Calu3 (cell line): Measurements from ENCODE around the gene ATG2A. TPM values are rescaled to one million over a fixed set of nuclear protein-coding genes. Genes with fewer than 3 reads are reported as not detected.

ENCODE experiments used
- BruUV-seq: library from RNA; stranded (reverse); fragments of 400-500 nt; replicated peaks from 2 replicates; lab custom pipeline; 2021; lab: Mats Ljungman, UMichigan
- CTCF ChIA-PET: fragments of 300-600 bp; sonication (Branson Sonifier 250); formaldehyde crosslinking; loops from one replicate; lab custom pipeline; 2022; ENCODE audit warnings: antibody characterized with exemption; lab: Charles Lee
- DNase-seq: peaks from one replicate; pipeline ENCODE4 v3.0.0; 2022
- H3K27ac Mint-ChIP-seq: one replicate; pipeline ENCODE4 v1.8.0; 2022; ENCODE audit warnings: mixed read lengths; ENCODE audit not compliant: unreplicated experiment
- H3K27me3 Mint-ChIP-seq: one replicate; pipeline ENCODE4 v1.8.0; 2022; ENCODE audit warnings: mixed read lengths; ENCODE audit not compliant: unreplicated experiment
- H3K36me3 Mint-ChIP-seq: one replicate; pipeline ENCODE4 v1.8.0; 2022; ENCODE audit warnings: mild to moderate bottlenecking, moderate library complexity, mixed read lengths; ENCODE audit not compliant: insufficient read depth, unreplicated experiment
- H3K4me1 Mint-ChIP-seq: one replicate; pipeline ENCODE4 v1.8.0; 2022; ENCODE audit warnings: mild to moderate bottlenecking, low read depth, mixed read lengths; ENCODE audit not compliant: unreplicated experiment
- H3K4me3 Mint-ChIP-seq: one replicate; pipeline ENCODE4 v1.8.0; 2022; ENCODE audit warnings: mild to moderate bottlenecking, low read depth, moderate library complexity, mixed read lengths; ENCODE audit not compliant: unreplicated experiment
- H3K9me3 Mint-ChIP-seq: one replicate; pipeline ENCODE4 v1.8.0; 2022; ENCODE audit warnings: low read depth, mixed read lengths; ENCODE audit not compliant: unreplicated experiment
- intact Hi-C: fragments of 100-400 bp; cut with micrococcal nuclease; formaldehyde crosslinking; loops from one replicate; pipeline ENCODE4 v1.10.0; 2022; ENCODE audit not compliant: unreplicated experiment
- total RNA-seq: library from RNA; stranded (reverse); gene quantifications from 2 replicates; pipeline ENCODE4 v1.2.3, GENCODE V29; 2022
- TF ChIP-seq, protein P1 (sequence below): fragments of 200-600 bp; IDR thresholded peaks from one replicate; pipeline ENCODE4 v1.8.0; 2022; ENCODE audit warnings: antibody characterized with exemption; ENCODE audit not compliant: unreplicated experiment

Gene ATG2A
- total RNA-seq, 1 experiment from 2014 or later: 29.6 TPM

DNA sequence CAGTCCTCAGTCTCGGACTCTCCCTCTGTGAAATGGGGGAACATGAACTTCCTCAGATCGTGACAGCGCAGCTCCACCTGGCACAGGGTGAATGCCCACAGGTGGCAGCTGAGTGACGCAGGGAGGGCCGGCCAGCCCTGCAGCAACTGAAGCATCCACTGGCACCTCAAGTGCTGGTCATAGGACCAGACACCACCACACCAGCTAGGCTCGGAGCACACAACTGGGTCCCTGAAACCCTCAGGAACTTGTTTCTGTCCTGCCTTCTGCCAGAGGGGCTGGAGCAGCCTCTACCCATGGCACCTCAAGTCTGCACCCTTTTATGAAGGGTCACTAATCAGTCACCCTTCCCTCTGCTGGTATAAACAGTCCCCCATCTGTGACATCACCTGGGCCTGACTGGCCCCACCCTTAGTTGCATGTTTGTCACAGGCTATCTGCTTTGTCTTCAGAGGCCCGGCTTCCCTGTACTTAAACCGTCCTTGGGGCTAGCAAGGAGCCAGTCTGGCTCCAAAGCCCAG, 65.1 kb downstream of the ATG2A start:
- H3K9me3 Mint-ChIP-seq: no peaks in the 10 kb centered on the region

DNA sequence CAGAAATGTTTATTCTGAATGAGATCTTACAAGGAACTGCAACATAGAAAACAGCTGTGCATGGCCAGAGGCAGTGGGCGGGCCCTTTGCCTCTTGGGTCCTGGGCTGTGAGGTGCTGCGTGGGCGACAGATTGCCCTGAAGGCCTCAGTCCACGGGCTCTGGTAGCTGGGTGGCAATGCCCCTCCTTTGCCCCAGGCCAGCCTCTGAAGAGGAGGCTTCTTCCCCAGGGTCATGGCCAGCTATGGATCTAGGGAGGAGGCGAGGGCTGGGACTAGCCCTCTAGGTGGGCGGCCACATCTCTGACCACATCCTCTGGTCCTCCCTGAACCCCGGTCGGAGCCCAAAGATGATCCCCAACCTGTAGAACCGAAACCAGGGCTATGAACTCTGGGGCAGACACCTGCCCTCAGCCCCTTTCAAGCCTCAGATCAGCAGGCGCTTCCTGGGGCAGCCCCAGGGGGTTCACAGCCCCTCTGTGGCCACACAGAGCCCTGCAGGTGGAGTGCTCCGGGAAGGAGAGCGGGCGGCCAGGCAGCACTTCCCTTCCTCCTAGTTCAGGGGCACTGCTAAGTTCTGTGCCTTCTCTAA, 65.9 kb downstream of the ATG2A start:
- CTCF ChIA-PET: interaction anchor here (0.9 to 1.0 kb wide), 3 partner anchors 17 to 37 kb away, joined by 4 read pairs; no protein-coding TSS in a partner anchor
- no peak overlapping the region for H3K4me3 Mint-ChIP-seq
- H3K9me3 Mint-ChIP-seq: no peaks in the 10 kb centered on the region
- H3K36me3 Mint-ChIP-seq: peaks cover 61% of the 10 kb centered on the region
- DNase-seq: no peak
- no TSS peak for BruUV-seq
- H3K27ac Mint-ChIP-seq: no peak overlapping the region
- intact Hi-C loops: no loop called here
- H3K27me3 Mint-ChIP-seq: no peaks in the 10 kb centered on the region
- TF ChIP-seq, protein P1, sequence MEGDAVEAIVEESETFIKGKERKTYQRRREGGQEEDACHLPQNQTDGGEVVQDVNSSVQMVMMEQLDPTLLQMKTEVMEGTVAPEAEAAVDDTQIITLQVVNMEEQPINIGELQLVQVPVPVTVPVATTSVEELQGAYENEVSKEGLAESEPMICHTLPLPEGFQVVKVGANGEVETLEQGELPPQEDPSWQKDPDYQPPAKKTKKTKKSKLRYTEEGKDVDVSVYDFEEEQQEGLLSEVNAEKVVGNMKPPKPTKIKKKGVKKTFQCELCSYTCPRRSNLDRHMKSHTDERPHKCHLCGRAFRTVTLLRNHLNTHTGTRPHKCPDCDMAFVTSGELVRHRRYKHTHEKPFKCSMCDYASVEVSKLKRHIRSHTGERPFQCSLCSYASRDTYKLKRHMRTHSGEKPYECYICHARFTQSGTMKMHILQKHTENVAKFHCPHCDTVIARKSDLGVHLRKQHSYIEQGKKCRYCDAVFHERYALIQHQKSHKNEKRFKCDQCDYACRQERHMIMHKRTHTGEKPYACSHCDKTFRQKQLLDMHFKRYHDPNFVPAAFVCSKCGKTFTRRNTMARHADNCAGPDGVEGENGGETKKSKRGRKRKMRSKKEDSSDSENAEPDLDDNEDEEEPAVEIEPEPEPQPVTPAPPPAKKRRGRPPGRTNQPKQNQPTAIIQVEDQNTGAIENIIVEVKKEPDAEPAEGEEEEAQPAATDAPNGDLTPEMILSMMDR: no peak
- H3K4me1 Mint-ChIP-seq: peaks cover 70% of the 10 kb centered on the region

More for the DNA sequence above, 65.1 kb downstream of the ATG2A start:
- intact Hi-C loops: no loop called here
- Mint-ChIP-seq H3K4me1 (peaks cover 76% of the 10 kb centered on the region), H3K27me3 (no peaks in the 10 kb centered on the region), H3K27ac (peak overlapping the region; percentile 24), H3K36me3 (peaks cover 68% of the 10 kb centered on the region), H3K4me3 (no peak overlapping the region)
- no TSS peak for BruUV-seq
- CTCF ChIA-PET: no interaction called here
- TF ChIP-seq, protein P1: no peak
- DNase-seq: no peak

DNA sequence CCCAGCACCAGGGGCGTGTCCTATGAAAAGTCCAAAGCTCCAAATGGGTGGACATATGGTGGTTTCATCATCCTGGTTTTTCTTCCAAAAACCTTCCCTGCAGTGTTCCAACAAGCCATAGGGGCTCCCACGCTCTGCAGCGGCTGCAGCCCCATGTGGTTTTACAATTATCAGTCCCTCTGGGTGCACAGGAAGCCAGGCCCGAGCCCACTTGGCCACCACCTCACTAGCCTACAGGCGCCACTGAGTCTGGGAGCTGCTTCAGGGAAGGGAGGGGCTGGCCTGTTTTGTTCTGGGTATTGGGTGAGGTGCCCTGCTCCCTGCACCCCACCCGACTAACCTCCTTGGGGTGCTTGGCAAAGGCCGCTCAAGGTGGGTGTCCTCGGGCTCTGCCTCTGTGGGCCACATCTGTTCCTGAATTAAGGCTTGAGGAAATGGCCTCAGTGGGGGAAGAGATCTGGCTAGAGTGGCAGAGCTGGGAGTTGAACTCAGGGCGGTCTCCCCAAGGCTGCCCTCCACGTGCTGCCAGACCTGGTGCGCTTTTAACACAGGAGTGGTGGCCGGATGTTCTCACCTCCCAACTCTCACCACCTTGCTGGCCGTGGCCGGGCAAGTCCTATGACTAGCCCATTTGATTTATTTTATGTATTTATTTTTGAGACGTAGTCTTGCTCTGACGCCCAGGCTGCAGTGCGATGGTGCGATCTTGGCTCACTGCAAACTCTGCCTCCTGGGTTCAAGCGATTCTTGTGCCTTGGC, 67.2 kb downstream of the ATG2A start:
- H3K27ac Mint-ChIP-seq: peak overlapping the region; percentile 47
- H3K4me3 Mint-ChIP-seq: no peak overlapping the region
- intact Hi-C loops: loop anchor here (5.0 to 10.0 kb wide), 3 partner anchors 148 to 265 kb away; partner anchors contain the start of genes ARL2, BATF2, TM7SF2 and ZNHIT2
- H3K9me3 Mint-ChIP-seq: no peaks in the 10 kb centered on the region
- H3K36me3 Mint-ChIP-seq: peaks cover 56% of the 10 kb centered on the region
- no TSS peak for BruUV-seq
- no peak for DNase-seq
- no peaks in the 10 kb centered on the region for H3K27me3 Mint-ChIP-seq
- TF ChIP-seq, protein P1: no peak
- CTCF ChIA-PET: interaction anchor here (1.3 to 4.3 kb wide), 7 partner anchors 11 to 147 kb away, joined by 3 to 49 read pairs (median 14); partner anchors contain the start of genes BATF2 and EHD1
- H3K4me1 Mint-ChIP-seq: peaks cover 64% of the 10 kb centered on the region

DNA sequence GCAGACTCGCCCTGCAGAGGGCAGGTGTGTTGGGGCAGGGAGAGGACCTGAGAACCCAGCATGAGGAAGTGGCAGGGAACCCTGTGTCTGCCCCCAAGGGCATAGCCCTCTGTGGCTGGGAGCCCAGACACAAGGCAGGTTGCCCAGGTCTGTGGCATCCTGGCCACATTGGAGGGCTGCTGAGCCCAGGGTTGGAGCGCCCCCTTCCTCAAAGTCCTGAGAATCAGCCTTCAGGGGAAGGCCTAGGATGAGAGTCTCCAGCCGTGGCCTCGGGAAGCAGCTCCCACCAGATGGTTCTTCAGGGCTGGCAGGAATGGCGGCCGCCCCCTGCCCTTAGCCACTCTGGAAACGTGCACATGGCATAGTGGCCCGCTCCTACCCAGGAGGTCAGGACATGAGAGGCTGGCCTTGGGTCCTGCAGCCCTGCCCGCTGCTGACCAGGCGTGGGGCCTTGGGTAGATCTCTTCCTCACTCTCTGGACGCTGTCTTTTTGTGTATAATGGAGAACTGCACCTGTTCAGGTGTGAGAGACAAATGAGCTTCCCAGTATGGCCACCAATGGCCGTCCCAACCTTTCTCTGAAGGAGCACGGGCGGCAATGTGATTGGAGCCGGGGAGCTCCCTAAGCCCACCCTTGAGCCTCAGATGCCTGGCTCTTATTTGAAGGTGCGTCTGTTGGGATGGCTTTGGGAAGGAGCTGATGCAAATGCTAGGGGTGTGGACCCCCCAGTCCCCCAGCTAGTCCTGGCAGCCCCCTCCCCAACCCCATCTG, 68.0 kb downstream of the ATG2A start:
- no peaks in the 10 kb centered on the region for H3K27me3 Mint-ChIP-seq
- DNase-seq: peak; percentile 76
- peak overlapping the region; percentile 72 for H3K27ac Mint-ChIP-seq
- TF ChIP-seq, protein P1: peak; percentile 18
- BruUV-seq: no TSS peak
- H3K9me3 Mint-ChIP-seq: no peaks in the 10 kb centered on the region
- CTCF ChIA-PET: interaction anchor here (0.5 to 4.3 kb wide), 15 partner anchors 10 to 468 kb away, joined by 3 to 49 read pairs (median 4); partner anchors contain the start of genes ARL2, ATG2A, BATF2 and EHD1
- peaks cover 59% of the 10 kb centered on the region for H3K4me1 Mint-ChIP-seq
- no peak overlapping the region for H3K4me3 Mint-ChIP-seq
- intact Hi-C loops: loop anchor here (5.0 to 10.0 kb wide), 3 partner anchors 148 to 266 kb away; partner anchors contain the start of genes ARL2, BATF2, TM7SF2 and ZNHIT2
- H3K36me3 Mint-ChIP-seq: peaks cover 56% of the 10 kb centered on the region
